NCI-H1092 treated with DMSO at 0.1 percent for 48 hours (cell line): ENCODE measurements around the gene TBX15.

Experiments used
- DNase-seq: peaks from one replicate; lab custom pipeline; 2025; lab: John Stamatoyannopoulos, UW

Gene TBX15

DNA sequence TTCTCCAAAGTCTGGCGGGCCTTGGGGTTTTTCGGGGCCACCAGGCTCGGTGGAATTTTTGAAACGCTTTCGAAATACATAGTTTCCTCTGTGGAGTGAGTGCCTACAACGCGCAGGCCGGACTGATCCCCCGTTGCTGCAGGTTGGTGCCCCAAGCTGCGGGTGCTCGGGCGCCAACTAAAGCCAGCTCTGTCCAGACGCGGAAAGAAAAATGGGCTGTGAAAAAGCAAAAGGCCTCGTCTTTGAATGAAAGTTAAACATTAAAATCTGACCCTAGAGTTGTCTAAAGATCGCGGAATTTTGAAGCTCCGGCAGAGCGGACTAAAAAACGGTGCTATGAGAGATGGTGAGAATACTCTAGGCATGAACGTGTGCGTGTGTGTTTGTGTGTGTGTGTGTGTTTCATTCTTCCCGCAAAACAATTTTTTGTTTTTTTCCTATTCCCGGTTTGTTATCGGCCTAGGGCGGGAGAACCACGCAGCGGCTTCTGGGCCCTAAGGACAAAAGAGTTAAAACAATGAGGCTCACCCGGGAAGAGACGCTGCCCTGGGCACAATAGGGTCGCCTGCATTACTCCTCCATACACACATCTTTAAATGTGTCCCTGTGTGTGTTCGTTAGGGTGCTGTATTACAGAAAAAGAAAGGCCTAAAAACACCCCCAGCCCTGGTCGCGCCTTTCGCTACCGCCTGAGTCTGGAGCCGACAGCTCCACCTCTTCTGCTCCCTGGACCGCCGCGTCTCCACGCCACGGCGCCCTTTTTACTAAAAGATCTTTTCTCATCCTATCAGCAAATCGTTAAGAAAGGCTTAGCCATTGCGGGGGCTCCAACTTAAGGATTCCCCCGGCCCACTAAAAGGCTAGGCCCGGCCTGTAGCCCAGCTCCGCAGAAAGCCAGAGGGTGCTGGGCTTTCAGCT, 3.2 kb downstream of the TBX15 start:
- no peak for DNase-seq

DNA sequence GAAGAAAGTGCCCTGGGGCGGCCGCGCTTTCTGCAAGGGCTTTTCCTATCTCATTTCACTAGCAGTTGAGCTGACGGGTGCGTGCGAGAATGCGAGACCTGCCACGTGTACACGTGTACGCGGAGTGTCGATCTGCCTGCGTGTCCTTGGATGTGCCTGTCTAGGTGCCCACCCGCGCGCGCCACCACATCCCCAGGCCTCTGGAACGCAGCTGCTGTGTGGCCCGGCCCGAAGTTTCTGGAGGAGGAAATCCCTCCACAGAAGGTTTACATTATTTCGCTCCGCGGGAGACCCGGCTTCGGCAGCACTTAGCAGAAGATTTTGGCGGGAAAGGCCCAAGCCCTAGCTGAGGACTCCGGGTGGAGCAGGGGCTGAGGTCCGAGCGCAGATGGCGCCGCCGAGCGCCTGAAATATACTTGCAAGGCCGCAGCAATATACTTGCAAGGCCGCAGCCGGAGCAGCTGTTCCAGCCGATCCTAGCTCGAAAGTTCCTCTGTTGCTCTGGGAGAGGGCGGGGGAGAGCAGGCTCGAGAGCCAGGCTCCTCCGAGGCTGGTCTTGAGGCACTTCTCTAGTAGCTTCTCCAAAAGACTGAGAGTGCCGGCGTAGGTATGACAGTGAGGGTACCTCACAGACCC, 3.9 kb downstream of the TBX15 start:
- DNase-seq = no peak

DNA sequence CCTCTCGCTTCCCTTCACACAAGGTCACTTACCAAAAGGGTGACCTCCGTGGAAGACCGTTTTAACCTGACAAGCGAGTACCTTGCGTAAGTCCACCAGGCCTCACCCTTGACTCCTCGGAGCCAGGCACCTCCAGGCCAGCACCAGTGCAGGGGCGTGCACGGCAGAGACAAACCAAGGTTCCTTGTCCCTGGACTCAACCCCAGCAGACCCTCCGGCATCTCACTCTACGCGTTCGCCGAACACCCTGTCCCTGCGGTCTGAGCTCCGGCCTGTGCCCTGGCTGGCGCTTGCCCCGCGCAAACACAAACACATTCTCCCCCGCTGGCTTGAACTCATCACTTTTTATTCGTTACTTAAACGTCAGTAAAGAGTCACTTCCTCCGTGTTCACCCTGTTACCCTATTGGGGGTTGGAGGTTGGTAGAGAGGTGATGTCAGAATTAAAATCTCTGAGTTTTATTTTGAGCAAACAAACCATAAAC, 4.5 kb downstream of the TBX15 start:
- DNase-seq = no peak

DNA sequence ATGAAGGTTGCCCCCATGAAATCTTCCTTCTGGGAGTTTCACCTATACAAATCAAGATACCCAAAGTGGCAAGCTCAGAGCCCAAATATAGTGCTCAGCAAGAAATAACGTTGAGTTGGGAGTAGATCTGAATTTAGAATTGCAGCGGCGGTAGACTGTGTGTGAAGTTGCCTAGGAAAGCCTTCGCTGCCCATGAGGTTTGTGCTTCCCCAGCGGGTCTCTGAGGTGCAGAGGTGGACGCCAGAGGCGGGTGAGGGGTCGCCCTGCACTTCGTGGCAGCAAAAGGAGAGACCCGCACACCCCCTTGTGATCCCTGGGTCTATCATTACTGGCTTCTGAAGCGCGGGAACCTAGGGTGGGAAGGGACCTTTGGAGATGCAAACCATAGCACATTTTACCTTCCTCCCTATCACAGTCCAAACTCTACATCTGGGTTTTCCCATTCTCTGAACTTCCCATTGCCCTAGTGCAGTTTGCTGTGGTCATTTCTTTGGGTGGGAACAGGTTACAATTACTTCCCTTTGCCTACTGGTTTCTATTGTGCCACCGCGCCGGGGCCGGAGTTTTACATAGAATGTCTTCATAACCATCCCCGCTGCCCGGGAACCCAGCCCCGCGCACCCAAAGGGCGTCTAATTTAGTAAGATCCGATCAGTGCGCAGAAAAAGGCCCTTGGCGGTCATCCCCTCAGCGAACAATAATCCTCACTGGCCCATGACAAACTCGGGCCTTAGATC, 5.2 kb downstream of the TBX15 start:
- no peak for DNase-seq

DNA sequence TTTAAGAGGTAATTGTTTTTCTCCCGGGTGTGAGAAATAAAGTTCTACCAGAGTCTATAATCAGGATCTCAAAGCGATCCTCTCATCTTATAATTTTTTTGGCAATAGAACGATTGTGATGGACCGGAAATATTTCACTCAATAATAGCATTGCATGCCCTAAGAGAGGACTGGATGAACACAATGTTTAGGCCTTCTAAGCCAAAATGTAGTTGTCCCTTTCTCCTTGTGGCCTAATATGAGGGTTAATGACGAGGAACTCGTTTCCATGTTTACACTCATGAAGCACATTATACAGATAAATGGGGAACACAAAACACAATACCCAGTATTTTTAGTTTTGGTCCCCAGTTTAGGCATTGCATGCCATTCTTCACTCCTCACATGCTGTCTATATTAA, 5.9 kb downstream of the TBX15 start:
- DNase-seq = no peak

DNA sequence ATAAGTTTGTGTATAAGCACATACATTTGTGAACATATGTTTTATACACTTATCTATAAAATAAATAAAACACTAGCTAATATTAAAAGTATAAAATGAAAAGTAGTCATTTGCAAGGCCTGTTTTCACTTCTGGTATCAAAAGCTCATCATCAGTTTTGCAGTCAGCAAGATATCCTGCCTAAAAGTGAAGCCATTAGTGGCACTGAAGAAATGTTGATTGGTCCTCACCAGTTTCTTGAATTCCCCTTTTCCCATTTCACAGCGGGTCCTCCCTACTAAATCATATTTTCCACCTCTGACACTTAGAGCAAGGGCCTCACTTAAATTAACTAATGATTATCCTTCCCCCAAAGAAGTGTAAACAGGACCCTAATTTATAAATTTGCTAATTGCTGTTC, 6.7 kb downstream of the TBX15 start:
- no peak for DNase-seq

DNA sequence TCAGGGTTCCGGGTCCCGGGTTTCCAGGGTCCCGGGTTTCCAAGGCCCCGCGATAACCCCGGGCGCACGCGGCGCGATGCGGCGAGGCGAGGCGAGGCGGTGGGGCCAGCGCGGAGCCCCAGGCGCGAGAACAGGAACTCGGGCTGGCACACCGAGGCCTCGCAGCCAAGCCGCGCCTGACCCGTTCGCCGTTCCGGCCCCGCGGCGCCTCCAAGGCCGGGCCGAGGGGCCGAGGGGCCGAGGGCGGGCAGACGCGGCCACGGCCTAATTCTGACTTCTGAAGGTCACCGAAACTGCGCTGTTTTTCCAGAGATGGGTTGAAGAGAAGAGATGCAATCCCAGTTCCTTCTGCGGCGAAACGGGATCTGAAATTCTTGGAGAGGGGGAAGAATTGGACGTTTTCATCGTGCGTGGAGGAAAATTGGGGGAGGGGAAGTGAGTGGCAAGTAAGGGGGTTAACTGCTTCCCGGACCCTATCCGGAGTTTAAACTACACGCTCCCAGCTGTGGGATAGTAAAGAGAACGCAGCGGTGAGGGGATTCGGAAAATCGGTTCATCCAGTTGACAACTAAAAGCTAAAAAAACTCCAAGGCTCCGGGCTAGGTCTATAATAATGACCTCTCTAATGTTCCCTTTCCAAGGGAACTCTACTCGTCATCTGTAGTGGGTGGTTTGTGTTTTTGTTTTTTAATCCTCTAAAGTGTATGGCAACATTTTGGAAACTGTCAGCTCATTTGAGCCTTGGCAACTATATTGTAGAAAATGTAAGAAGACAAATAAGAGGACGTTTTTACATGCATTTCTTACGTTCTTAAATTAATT, 8.2 kb downstream of the TBX15 start:
- DNase-seq = no peak

DNA sequence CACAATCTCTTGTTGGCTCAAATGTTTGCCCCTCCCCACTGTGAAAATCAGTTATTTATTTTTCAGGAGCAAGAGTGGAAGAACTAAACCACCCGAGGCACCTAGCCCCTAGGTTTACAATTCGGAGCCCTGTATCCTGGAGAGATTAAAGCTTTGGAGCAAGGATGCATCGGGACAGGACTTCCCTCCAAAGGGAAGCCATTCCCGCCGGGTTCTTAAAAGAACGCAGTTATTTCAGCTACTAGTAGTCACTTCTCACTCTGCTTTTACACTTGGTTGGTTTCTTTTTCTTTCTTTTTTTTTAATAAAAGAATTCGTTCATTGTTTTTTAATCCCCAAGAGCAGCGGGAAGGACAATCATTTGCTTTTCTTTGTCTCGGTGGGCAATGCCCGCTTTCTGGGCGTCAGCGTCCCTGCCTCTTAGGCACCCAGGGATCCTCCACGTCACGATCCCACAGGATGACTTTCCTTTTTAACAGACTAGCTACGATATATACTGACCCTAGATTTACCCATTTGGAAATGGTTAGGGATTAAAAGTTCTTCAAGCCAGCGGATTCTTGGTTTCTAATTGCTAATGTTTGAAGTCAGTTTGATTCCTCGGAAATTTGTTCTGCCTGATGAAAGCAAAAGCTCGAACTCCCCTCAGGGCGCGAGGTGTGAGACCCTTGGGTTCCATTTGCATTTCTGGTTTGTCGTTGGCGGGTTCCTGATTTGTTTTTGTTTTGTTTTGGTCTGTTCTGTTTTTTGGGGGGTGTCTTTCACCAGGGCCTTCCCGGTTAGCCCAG, 9.0 kb downstream of the TBX15 start:
- no peak for DNase-seq

DNA sequence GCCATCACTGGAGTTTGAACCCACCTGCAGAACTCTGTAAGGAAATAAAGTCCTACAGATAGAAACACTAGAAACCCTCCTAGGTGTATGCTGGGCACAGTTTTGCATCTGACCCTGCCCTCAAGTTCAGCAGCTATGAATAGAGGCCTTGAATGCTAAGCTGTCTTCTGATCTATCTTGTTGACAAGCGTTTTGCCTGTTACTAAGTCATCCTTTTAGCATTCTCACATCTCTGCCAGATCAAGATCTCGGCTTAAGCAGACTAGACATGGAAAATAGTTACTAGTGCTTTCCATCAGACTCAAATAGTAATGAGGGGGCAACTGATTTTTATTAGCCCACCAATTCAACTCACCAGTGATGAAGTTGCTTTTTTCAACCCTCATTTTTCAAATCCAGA, 10.5 kb downstream of the TBX15 start:
- DNase-seq = no peak

DNA sequence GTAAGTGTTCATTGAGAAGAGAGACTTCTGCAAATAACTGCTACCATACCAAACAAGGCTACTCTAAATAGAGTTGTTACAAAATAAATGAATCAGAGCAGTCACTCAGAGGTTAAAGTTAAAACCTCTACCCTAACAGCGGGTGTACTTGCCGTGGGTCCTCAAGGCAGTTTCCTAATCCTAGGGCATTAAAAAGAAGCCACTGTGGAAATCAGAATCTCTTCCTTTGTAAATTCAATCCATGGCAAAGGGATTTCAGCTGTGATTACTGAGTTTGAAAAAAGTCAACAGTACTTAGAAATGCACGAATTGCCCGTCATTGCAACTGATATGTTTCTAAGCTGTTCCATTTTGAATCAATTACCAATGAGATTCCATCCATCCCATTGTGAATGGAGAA, 13.5 kb downstream of the TBX15 start:
- DNase-seq = no peak

DNA sequence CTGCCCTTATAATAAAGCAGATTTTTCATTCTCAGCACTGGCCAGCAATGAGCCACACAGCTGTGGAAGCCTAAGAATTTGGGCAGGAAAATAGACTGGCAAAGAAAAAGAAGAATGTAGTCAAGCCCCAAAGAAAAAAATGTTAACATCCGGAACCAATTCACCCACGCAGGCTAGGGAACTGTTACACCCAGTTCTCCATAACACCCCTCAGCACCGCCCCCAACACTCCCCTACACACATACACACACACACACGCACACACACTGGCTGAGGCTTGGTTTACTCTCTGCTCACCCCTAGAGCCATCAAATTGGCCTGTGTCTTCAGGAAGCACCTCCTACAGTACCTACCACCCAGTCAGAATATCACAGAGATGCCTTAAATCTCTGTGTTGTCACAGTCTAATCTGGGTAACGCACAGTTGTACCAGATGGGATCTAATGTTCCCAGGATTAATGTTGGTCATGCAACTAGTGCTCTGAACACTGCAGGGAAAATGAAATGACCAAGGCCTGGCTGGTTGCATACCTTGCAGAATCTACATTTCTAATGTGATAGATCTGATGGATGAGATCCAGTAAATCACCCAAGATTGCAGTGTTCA, 14.5 kb downstream of the TBX15 start:
- no peak for DNase-seq

DNA sequence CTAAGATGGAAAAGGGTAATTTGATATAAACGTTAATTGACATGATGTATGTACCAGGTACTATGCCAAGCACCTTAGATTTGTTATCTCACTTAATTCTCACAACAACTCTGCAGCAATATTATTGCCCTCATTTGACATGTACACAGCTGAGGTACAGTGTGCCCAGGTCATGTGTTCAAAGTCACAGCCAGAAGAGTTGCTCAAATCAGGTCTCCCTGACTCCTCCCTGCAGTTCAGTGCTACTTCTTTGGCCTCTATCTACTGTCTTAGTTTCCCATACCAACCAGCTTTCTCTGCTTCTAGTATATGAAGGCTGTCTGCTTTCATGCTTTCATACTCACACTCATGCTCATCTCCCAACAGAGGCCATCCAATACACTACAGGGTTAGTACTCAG, 15.1 kb downstream of the TBX15 start:
- DNase-seq = no peak

DNA sequence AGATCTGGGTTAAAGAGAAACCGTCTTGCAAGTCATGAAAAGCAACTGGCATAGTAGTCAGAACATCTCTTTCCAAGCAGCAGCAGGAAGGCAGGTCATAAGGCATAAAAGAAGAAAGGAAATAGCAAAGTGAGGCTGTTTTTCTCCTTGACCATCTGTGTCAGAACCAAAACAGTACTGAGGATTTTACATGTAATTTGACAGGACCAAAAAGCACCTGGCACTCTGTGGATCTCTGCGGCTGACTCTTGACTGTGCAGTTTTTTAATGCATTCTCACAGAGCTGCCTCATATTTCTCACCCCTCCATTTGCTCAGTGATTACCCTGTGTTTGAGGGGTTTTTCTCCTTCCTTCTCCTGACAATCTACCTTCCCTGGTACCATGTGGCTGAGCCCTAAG, 17.7 kb downstream of the TBX15 start:
- no peak for DNase-seq

DNA sequence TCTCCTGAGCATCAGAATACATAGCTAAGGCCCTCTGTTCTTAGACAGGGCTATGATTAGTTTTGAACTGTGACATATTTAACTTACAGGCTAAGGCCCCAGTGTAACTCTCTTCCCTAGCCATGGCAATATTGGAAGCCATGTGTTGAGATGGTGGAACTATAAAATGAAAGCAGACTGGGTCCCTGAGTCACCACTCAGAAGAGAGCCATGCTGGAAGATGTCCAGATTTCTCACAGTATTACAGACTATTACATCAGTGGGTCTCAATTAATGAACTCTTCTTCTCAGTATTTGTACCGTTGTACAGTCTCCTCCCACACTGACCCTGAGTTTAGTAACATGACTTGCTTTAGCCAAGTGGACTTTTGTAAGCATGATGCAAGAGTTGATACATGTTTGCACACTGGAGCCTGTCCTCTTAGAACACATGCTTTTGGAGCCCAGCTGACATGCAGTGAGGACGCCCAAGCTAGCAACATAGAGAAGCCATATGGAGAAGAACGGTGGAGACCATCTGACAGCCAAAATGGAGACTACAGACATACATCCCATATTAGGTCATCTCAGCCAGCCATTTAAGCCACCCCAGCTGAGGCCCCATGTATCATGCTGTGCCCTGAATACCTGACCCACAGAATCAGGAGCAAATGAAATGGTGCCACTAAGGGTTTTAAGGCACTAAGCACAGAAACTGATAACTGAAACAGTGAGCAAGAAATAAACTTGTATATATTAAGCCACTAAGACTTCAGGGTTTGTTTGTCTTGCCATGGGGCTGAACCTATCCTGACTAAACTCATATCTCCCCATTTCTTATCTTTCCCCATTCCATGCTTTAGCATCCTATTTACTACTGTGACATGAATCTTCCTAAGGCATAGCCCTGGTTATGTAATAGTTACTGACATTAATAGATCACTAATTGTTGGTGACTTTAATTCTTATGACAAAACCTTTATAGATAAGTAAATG, 24.4 kb downstream of the TBX15 start:
- DNase-seq = no peak

DNA sequence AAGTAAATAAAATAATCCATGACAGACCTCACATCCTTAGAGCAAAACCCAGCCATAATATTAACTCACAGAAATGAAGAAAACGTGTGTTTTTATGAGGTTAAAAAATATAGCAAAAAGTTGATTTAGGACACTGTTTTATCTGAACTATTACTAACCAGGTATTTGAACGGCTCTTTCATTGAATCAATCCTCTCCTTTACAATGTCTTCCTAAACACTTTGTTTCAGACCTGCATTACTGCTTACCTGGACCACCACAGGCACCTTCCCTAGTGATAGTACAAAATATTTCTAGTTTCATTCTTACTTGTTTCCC, 25.0 kb downstream of the TBX15 start:
- DNase-seq = no peak

DNA sequence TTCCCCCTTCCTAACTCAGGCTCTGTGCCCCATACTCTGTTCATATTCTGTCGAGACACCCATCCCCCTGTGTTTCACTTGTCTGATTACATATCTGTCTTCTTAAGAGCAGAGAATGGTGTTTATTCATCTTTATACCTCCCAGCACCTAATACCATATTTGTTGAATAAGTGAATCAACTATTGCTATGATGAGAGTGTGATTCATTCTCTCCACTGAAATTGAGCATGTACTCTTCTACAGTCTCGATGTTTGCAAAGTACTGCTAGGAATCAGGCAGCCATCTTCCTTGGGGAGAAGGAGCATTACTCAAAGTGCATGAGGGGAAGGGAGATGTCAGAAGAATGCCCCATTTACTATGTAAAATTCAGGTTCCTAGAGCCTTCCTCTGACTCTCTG, 27.0 kb downstream of the TBX15 start:
- DNase-seq = no peak

DNA sequence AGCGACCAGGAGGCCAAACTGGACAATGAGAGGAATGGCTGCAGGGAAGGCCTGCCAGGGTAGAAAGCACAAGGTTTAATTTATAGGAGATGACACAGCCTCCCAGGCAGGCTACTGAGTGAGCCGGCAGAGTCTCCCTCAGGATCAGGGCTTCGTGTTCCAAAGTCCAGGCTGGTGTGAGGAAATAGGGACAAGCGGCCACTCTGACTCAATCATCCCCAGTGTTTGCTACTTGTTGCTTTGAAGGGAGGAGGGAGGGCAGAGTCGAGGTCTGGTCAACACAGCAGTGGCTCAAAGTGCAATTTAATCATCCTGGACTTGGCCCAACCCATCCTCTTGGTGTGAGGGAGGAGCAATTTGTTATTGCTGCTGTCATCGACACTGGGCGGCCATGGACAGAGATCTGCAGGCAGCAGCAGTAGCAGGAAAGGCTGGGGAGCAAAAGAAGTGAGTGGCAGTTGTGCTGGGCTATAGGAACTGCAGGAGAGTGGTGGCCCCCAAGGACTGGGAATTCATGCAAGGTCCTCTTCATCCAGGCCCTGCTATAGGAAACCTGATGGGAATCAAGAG, 27.5 kb downstream of the TBX15 start:
- no peak for DNase-seq

DNA sequence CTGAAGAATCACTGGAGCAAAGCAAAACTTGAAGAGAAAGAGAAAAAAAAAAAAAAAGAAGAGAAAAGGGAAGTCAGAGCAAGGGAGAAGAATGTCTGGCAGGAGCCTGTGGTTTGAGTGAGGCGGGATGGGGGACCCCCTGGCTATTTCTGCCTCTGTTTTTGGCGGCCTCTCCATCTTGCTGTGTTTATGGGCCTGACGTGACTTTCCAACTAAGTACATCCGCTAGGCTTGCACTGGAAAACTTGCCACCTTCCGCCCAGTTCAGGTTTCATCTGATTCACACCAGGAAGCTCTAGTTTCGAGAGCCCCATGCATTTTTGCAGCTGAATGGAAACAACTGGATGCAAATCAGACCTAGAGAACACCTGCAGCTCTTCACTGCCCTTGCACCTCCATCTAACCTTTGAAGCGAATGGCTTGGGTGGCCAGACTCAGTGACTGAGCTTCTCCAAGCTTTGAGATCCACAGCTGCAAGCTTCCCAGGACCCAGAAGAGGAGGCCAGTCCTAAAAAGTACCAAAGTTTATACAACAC, 28.0 kb downstream of the TBX15 start:
- DNase-seq = no peak
